DMS153 treated with DMSO at 0.1 percent for 48 hours (cell line): ENCODE data around the gene VMP1.
"Not testable (repeated sequence)": the region's sequence is repeated elsewhere in the genome, so short reads cannot be mapped to it uniquely, and the experiment has no call there.

Source experiments
- DNase-seq: peaks from one replicate; lab custom pipeline; 2025; ENCODE audit not compliant: unreplicated experiment; lab: John Stamatoyannopoulos, UW

VMP1 gene

DNA sequence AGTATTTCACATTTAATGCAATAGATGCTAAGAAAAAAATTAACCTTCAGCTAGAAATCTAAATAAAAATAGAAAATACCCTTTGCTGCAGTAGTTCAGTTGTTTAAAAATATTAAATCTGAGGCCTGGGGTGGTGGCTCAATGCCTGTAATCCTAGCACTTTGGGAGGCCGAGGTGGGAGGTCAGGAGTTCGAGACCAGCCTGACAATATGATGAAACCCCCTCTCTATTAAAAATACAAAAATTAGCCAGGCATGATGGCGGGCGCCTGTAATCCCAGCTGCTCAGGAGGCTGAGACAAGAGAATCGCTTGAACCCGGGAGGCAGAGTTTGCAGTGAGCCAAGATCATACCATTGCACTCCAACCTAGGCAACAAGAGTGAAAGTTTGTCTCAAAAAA lies 98.9 kb downstream of the VMP1 start:
- not testable (repeated sequence) for DNase-seq

DNA sequence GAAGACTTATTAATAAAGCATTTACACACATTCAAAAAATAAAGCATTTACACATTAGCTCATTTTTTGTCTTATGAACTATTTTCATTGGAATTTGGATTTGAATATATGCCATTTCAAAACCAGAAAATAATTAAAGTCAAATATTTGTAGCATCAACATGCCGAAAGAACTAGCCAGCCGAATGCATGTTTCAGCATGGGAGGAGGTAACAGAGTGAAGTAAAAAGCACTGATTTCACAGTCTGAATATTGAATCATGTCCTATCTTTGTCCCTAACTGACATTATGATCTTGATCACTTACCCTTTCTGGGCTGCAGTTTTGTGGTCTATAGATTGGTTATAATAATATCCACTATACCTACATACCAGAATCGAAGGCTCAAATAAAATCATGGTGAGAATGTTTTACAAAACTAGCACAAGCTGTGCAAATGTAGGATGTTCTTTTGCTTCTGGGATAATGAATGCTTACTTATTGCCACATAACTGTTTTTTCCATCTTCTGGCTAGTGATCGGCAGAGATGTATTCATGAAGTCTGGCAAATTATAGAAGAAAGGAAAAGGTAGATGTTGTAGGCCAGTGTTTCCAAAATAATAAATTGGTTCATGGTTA lies 100.5 kb downstream of the VMP1 start:
- DNase-seq, result no peak

DNA sequence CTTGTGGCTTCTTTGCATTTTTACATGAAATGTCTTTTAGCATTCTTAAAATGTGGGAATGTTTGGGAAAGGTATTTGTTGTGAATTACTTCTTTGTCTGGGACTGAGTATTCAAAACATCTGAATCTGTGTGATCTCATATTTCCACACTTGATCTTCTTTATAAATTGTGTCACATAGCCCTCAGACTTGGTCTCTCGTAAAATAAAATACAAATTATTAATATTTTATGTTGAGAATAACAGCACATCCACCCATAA lies 103.4 kb downstream of the VMP1 start:
- DNase-seq, result no peak

DNA sequence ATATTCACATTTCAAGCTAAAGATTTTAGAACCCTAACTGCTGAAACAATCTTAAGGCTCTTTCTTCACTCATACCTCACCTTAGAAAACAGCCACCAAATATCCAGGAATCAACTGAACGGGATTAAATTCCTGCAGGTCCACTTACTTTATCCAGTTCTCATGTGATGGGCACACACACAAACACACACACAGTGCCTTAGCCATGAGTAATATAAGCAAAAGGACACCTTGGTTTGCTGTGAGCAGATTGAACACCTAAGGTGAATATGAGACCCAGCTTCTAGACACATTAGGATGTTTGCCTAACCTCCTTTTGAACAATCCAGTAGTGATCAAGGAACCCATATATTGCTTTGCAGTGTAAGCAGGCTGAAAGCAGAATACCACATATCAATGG lies 103.8 kb downstream of the VMP1 start:
- no peak for DNase-seq

DNA sequence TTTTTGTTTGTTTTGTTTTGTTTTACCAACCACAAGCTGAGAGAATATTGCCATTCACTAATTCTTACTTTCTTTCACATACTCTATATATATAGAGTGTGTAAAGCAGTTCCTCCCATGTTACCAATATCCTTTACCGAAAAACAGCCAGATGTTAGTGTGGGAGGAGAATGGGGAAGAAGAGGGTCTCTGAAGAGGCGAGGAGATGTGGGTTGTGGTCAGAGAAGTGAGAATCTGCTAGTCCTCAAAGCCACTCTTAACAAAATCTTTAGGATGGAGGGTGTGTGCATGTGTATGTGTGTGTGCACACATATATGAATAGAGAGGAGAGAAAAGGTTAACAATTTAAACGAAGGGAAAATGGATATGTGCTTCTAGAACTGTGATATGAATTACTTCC lies 104.7 kb downstream of the VMP1 start:
- no peak for DNase-seq

DNA sequence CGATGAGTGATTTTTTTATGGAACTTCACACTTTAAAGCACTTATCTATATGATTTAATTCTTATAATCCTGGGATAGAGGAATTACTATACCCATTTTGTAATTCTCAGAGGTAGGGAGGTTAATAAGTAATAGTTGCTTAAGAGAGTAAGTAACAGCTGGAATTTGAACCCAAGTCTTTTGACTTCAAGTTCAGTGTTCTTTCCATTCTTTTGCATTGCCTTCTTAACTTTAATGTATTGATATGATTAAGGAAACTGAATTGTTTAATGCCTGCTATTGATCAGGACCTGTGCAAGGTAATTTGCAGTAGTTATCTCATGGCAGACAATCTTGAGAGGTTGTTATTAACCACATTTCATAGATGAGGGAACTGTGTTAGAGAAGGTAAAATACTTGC lies 106.8 kb downstream of the VMP1 start:
- no peak for DNase-seq

DNA sequence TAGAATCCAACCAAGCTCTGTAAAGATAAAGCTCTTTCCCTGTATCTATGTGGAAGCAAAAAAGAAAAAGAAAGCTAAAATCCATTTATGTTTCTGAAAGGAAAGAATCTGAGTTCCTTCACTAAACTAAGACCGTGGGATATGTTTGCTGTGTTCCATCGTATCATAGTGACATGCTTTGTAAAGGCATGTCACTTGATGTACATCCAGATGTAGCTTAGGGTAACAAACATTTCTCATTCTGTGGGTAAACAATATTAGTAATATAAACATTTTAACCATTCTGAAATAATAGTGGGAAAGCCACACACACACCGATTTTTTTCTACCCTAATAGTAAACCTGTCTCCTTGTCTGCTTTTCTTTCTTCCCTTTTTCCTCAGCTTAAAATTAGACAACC lies 107.2 kb downstream of the VMP1 start:
- no peak for DNase-seq

DNA sequence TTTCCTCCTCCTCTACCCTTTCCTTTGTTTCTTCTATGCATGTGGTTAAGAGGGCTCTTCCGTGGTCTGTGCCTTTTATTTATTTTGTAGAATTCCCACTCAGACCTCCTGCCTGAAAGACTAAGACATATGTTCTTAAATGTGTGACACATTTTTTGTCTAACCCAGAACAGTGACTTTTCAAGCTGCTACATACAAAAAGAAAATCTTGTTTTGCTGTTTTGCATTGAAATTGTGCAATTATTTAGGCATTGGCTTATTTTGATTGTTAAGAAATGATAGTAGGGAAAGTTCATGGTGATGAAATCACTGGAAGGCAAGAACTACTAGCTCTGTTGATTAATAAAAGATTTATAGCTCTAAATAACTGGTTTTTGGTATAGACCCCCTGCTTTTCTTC lies 108.5 kb downstream of the VMP1 start:
- DNase-seq, result no peak

DNA sequence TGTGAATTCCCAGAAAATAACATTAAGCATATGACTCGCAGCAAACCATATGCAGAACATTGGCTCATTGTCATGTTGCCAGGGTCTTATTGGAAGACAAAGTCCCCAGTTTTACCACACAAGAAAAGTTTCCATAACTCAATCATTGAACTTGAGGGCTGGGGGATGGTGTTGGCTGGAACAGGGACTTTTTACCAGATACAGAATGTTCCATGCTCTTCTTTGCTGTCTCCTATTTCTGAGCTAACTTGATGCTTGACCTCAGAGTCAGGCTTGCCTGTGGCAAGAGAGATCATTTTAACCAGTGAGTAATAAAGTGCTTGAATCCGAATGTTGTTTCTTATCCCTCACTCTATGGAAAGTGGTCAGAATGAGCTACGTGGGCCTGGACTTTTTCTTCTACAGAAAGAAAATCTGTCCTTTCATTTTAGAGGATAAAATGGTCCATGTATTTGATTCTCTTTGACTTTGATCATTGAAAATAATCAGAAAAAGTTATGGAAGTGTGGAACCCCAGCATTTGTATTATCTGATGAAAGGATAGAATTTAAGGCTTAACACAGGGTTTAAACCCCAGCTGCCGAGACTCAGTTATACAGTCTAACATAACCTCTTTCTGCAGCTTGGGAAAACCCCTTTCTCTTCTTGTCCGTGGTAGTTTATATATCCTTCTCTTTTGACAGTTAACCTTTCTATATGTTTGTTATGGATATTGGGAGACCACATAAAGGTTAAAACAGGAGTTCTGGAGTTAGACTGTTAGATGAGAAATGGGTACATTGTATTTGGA lies 118.3 kb downstream of the VMP1 start:
- DNase-seq, result no peak

DNA sequence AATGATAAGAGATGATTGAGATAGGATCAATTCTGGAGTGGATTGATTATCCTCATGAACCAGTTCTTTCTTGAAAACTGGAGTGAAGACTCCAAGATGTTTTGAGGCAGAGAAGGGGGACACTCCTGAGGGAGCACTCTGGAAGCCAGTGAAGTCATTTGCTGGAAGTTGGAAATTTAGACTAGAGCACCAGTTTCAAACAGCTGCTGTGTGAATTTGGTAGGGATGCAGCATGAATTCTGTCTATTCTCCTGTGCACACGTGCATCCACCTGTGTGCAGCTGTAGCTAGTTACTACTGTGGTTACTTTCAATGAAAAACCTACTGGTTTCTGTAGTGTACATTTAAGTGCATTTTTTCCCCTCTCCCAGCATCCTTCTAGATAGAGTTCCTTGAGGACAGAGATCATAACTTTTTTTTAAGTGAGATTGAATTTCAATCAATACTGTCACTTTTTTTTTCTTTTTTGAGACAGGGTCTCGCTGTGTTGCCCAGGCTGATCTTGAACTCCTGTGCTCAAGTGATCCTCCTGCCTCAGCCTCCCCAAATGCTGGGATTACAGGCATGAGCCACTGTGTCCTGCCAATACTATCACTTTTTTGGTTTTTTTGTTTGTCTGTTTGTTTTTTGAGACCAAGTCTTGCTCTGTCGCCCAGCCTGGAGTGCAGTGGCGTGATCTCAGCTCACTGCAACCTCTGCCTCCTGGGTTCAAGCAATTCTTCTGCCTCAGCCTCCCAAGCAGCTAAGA lies 119.4 kb downstream of the VMP1 start:
- DNase-seq, result no peak

DNA sequence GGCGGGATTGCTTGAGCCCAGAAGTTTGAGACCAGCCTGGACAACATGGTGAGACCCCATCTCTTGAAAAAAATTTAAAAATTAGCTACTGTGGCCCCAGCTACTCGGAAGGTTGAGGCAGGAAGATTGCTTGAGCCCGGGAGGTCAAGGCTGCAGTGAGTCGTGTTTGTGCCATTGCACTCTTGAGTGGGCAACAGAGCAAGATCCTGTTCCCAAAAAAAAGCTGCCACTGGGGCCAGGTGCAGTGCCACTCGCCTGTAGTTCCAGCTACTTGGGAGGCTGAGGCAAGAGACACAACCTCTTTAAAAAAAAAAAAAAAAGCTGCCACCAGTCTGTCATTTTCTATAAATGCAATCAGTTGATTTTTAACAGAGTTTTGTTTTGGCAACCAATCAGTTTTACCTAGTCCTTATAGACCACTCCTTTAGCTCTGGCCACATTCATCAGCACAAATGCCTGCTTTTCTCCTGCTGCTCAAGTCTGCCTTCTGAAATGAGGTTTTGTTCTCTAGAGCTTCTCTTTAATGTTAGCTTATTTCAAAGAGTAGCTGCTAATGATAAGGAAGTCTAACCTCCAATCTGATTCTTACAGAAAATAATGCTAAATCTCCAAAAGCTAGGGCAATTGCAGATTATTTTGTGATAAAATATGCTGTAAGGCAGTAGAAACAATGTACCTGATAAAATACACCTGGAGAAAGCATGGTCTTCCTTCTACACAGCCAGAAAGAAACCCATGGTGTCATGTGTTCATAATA lies 120.4 kb downstream of the VMP1 start:
- DNase-seq, result no peak

DNA sequence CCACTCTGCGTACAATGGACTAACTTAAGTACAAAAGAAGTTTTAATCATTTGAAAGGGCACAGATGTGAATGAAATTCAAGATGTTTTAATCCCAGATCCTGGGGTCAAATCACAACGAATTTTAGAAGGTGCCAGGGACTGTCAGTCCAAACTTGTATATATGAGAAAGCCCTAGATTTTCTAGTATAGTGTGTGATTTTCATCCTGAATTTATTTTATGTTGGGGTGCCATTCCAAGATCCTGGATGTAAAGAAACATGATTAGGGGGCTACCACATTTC lies 121.0 kb downstream of the VMP1 start:
- DNase-seq, result no peak

DNA sequence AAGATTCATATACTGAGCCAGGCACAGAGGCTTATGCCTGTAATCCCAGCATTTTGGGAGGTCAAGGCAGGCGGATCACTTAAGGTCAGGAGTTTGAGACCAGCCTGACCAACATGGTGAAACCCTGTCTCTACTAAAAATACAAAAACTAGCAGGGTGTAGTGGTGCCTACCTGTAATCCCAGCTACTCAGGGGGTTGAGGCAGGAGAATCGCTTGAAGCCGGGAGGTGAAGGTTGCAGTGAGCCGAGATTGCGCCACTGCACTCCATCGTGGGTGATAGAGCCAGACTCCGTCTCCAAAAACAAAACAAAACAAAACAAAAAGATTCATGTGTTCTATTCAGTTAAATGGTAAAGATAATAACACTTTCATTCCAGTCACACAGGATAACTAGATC lies 121.4 kb downstream of the VMP1 start:
- not testable (repeated sequence) for DNase-seq

DNA sequence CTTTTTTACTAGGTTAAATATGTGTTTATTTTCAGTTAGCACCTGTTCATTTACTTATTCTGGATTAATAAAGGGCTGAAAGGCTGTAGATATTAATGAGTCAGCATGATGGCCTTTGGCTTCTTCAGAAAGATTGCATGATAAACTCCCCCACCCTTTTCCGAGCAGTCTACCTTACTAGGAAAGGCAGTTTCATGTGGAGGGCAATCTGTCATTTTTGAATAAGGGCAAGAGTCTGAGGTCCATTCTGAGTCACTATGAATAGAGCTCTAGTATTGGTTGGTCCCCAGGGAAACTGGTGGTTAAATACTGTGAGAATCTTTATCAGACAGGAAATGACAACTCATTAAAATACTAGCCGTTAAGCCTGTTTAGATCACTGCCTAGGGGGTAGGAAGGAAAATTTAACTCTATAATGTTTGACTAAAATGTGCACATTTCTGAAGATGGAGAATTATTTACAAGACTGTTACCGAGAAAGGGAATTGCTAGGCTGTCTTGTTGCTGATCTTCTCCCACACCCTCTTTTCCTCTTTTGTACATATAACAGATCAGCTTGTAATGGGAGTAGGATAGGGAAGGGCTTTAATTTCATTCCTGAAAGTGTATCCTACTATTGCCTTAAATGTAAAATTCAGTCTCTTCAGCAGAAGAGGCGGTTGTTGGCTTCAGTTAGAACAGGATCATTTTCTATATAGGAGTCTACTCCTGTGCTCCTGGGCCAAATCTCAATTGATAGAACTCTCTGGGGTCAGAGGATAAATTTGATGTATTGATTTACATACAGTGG lies 122.0 kb downstream of the VMP1 start:
- DNase-seq, result peak; percentile 98

DNA sequence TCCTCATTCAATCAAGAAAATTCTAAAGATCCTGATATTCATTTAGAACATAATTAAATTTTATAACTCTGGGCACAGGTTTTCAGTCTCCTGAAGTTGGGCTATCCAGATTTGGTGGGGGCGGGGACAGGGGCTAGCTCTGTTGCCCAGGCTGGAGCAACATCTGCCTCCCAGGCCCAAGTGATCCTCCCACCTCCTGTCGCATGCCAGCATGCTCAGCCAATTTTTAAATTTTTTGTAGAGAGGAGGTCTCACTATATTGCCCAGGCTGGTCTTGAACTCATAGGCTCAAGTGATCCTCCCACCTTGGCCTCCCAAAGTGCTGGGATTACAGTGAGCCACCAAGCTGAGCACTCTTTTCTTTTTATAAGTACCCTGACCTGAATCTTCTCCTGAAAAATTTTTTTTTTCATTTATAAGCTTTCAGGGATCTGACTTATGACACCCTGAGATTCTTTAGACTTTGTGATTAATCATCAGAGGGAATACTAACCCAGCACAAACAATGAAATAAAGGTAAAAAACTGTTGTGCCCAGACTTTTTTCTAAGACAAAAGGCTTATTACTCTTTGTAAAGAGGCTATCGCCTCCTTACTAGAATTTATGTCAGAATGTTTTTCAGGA lies 122.7 kb downstream of the VMP1 start:
- no peak for DNase-seq

DNA sequence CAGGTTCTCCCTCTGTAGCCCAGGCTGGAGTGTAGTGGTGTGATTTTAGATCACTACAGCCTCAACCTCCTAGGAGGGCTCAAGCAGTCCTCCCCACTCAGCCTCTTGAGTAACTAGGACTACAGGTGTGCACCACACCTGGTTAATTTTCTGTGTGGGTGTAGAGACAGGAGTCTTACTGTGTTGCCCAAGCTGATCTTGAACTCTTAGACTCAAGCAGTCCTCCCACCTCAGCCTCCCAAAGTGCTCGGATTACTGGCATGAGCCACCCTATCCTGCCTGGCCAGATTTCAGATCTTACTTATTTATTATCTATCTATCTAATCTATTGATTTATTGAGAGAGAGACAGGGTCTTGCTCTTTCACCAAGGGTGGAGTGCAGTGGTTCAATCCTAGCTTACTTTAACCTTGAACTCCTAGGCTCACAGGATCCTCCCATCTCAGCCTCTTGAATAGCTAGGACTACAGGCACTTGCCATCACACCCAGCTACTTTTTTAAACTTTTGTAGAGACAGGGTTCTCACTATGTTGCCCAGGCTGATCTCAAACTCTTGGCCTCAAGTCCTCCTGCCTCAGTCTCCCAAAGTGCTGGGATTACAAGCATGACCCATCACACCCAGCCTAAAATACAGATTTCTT lies 123.5 kb downstream of the VMP1 start:
- no peak for DNase-seq

DNA sequence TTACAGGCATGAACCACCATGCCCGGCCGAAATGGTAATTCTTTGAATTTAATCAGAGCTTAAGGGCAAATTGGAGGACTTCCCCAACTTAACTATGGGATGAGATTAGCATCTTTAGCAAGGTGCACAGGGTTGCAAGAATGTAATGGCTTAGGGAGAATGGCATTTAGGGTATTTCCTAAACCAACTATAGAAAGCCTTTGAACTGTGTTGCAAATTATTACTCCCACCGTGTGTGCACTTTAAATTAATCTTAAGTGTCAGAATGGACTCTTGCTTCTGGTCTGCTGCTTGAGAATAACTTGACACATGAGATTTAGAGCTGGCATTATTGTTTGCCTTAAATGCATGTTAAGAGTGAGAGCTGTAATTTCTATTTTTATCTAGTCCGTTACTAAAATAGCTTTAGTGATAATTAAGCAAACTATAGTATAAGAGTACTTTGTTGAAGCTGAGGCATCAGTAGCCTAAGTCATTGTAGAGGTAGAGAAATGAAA lies 125.5 kb downstream of the VMP1 start:
- no peak for DNase-seq

DNA sequence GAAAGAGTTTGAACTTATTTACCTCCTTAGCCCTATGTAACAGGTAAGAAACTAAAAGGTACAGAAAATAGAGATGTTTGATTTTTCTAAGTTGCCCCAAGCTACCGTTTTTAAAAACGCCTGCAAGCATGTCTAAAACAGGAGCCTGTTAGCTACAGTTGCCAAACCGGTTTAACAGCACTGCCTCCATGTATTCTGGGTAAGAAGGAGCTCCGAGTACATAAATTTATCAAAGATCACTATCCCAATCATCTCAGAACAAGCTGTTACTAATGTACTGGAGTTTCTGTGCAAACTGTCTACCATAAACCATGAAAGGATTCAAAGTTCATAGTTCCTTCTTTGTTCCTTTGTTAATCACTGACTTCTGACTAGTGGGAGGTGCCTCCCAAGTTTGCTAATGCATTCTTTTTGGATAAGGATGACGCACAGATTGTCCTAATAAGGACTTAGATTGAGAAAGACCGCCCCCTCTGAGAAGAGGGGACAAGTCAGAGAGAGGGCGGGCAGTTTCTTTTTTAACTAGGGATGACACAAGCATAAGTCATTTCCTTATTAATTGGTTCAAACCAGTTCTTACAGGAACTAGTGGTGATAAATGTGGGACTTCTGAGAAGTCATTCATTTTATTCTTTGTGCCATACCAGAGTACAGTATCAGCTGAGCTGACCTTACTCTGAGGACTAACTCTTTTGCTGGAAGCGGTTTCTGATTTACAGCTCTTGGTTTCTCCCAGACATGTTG lies 130.0 kb downstream of the VMP1 start:
- peak; percentile 99 for DNase-seq
